NCI-H345 (cell line): Measurements from ENCODE around the gene PLPPR1.

Experiments
- DNase-seq: peaks from one replicate; lab custom pipeline; 2025; lab: John Stamatoyannopoulos, UW

Gene PLPPR1

GRCh38 chr9:101350285-101350684, 321.8 kb downstream of the PLPPR1 start:
- no peak for DNase-seq

- no peak for DNase-seq
Measured at GRCh38 chr9:101352892-101353463, 324.5 kb downstream of the PLPPR1 start.

GRCh38 chr9:101353683-101354082, 325.2 kb downstream of the PLPPR1 start:
- no peak for DNase-seq

GRCh38 chr9:101354143-101354764, 325.7 kb downstream of the PLPPR1 start:
- no peak for DNase-seq

GRCh38 chr9:101354765-101355708, 326.5 kb downstream of the PLPPR1 start:
- no peak for DNase-seq

GRCh38 chr9:101356619-101357018, 328.1 kb downstream of the PLPPR1 start:
- no peak for DNase-seq

- DNase-seq = no peak
Measured at GRCh38 chr9:101359679-101360078, 331.2 kb downstream of the PLPPR1 start.

GRCh38 chr9:101360647-101361046, 332.1 kb downstream of the PLPPR1 start:
- no peak for DNase-seq

- no peak for DNase-seq
Measured at GRCh38 chr9:101362450-101362849, 333.9 kb downstream of the PLPPR1 start.

GRCh38 chr9:101365181-101365580, 336.7 kb downstream of the PLPPR1 start:
- no peak for DNase-seq

- no peak for DNase-seq
Measured at GRCh38 chr9:101366038-101366756, 337.7 kb downstream of the PLPPR1 start.

GRCh38 chr9:101367323-101367722, 338.8 kb downstream of the PLPPR1 start:
- DNase-seq = no peak

GRCh38 chr9:101369286-101369685, 340.8 kb downstream of the PLPPR1 start:
- no peak for DNase-seq

GRCh38 chr9:101369884-101370531, 341.5 kb downstream of the PLPPR1 start:
- no peak for DNase-seq

- no peak for DNase-seq
Measured at GRCh38 chr9:101371813-101372212, 343.3 kb downstream of the PLPPR1 start.

GRCh38 chr9:101372327-101373118, 344.0 kb downstream of the PLPPR1 start:
- no peak for DNase-seq
